Effector memory CD8-positive, alpha-beta T cell (primary cell): ENCODE measurements around the gene KATNAL1.
A peak's percentile ranks its signal among the peaks of the same experiment; 100 is the strongest.

ENCODE experiments used
- ATAC-seq: fragments of 150-1000 bp; cut with Tn5 transposase; replicated peaks from 2 replicates; pipeline ENCODE4 v1.10.0; 2021; ENCODE audit warnings: mild to moderate bottlenecking, moderate library complexity
- DNase-seq, 3 experiments: peaks; one replicate each; pipeline ENCODE4 v3.0.0; 2021
- H3K27ac Mint-ChIP-seq, 2 donors: one replicate each; pipeline ENCODE4 v1.8.0; 2022; ENCODE audit warnings: mild to moderate bottlenecking in 2 of 2, mixed read lengths in 2 of 2, moderate library complexity in 2 of 2
- H3K27me3 Mint-ChIP-seq, 2 donors: one replicate each; pipeline ENCODE4 v1.8.0; 2022; ENCODE audit warnings: mixed read lengths in 2 of 2
- H3K36me3 Mint-ChIP-seq: one replicate; pipeline ENCODE4 v1.8.0; 2022; ENCODE audit warnings: mild to moderate bottlenecking, moderate library complexity, mixed read lengths; ENCODE audit not compliant: insufficient read depth
- H3K4me1 Mint-ChIP-seq, 2 donors: one replicate each; pipeline ENCODE4 v1.8.0; 2022; ENCODE audit warnings: low read depth in 2 of 2, mixed read lengths in 2 of 2
- H3K4me3 Mint-ChIP-seq, 2 donors: one replicate each; pipeline ENCODE4 v1.8.0; 2022; ENCODE audit warnings: mild to moderate bottlenecking in 2 of 2, mixed read lengths in 2 of 2, moderate library complexity in 2 of 2
- H3K9me3 Mint-ChIP-seq, 2 donors: one replicate each; pipeline ENCODE4 v1.8.0; 2022; ENCODE audit warnings: mixed read lengths in 2 of 2

The KATNAL1 gene

DNA sequence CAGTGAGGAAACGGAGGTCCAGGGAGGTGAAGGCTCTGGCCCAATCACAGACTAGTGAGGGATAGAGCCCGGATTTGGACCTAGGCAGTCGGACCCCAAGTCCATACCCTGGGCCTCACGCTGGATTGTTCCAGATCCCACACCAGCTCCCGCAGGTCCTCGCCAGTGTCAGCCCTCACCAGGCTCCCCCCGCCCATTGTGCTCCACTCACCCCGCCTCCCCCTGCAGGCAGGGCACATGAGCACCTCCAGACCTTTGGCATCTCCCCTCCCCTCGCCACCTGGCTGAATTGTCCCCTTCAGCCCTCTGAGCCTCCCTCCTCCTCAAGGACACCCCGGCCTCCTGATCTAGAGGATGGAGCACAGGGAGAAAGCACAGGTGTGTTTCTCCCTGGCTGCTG lies 152.4 kb downstream of the KATNAL1 start:
- Mint-ChIP-seq H3K4me1 (peaks cover 78 to 82% of the 10 kb centered on the region in 2 donors), H3K4me3 (peak overlapping the region; percentile 67 to 70), H3K27me3 (no peaks in the 10 kb centered on the region), H3K36me3 (peaks cover 5% of the 10 kb centered on the region), H3K9me3 (no peaks in the 10 kb centered on the region), H3K27ac (peak overlapping the region; percentile 92 to 98)
- ATAC-seq = no peak
- DNase-seq = no peak

GRCh38 chr13:30154531-30154930 lies 152.8 kb downstream of the KATNAL1 start:
- no peaks in the 10 kb centered on the region for H3K9me3 Mint-ChIP-seq
- H3K27me3 Mint-ChIP-seq = no peaks in the 10 kb centered on the region
- ATAC-seq = no peak
- H3K4me1 Mint-ChIP-seq = peaks cover 80 to 86% of the 10 kb centered on the region in 2 donors
- no peak for DNase-seq
- H3K36me3 Mint-ChIP-seq = peaks cover 5% of the 10 kb centered on the region
- H3K4me3 Mint-ChIP-seq = peak overlapping the region; percentile 57 to 67
- peak overlapping the region; percentile 92 to 98 for H3K27ac Mint-ChIP-seq

- ATAC-seq (no peak), DNase-seq (no peak)
- Mint-ChIP-seq H3K27ac (peak overlapping the region; percentile 92 to 98), H3K4me3 (peak overlapping the region; percentile 57 to 67), H3K9me3 (no peaks in the 10 kb centered on the region), H3K4me1 (peaks cover 82 to 88% of the 10 kb centered on the region in 2 donors), H3K27me3 (no peaks in the 10 kb centered on the region), H3K36me3 (peaks cover 4% of the 10 kb centered on the region)
Measured at GRCh38 chr13:30153545-30154426, 153.6 kb downstream of the KATNAL1 start.
